ENCODE measurements around the gene ARHGAP8.

ARHGAP8 gene

DNA sequence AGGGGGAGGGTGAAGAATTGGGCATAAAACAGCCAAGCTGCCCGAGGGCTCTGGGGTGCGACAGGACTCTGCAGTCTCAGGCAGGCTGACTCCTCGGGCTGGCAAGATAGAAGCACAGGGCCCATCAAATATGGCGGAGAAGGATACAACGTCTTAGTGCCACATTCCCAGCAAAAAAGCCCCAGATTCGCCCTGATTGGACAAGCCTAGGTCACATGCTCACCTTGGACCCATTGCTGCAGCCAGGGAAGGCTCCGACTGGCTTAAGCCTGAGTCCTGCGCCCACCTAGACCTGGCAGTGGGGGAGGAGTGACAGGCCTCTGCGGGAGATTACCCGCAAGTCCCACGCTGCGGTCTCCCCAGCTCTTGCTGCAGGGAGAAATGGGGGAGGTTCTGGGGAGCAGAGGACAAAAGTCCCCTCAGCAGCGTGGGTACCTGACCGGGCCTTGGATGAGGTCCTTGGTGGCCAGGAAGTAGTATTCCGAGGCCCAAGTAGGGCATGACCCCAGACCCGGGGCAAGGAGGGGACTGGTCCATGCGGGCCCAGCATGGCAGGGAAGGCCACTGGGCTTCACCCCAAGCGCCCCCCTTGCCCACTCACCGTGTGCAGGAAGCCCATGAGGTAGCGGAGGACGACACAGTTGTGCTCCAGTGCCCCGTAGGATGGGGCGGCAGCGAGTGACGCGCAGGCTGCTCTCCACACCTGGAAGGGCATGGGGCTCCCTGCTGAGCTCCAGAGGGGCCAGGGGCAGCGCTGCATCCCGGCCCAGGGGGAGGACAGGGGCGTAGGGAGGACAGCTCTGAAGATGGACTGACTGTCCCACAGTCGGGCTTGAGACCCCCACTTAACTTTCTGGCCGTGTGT, 113.0 kb downstream of the ARHGAP8 start:
- no peak for DNase-seq

DNA sequence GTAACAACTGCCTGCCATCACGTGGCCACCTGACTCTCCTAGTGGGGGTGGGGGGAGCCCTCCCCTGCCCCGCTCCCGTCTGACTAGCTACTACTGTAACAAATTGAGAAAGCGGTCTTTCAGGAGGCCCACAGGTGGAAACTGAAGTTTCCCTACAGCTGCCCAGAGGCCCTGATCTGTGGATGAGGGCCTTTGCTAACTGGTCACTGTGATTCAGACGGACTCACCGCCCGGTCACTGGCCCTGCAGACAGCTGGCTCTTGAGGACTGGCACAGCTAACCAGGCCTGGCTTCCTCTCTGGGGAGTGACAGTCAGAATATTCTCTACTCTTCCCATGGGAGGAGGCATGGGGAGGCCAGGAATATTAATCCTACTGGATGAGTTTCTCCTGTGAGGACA, 116.8 kb downstream of the ARHGAP8 start:
- no peak for DNase-seq

DNA sequence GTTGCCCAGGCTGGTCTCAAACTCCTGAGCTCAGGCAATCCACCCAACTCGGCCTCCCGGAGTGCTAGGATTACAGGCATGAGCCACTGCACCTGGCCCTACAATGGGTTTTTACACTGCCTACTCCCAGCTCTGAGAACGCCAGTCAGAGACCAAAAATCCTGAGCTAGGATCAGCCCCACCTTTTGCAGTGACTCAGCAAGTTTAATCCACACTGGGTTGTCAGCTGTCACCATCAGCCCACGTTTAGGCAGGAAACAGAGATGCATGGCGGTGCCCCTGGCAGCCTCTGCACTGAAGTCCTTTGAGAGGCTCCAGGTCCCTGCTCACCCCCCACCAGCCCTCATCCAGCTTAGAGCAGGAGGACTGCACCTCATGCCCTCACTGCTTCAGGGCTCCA, 117.6 kb downstream of the ARHGAP8 start:
- DNase-seq, result no peak

DNA sequence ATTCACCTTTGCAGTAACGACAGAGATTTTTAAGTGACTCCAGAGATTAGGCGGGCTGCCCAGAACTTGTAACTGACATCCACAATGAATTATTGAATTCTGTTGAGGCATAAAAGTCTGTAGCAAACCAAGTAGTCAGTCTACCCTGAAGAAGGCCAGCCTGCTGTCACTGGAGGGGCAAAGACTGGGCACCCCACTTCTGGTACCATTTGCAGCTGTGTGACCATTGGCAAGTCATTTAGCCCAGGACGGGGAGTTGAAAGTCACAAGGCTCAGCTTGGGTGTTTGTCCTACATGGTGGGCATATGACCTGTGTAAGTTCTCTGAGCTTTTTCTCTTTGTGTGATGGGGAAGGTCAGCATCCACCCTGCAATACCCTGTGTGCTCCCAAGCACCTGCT, 119.4 kb downstream of the ARHGAP8 start:
- DNase-seq, result no peak

DNA sequence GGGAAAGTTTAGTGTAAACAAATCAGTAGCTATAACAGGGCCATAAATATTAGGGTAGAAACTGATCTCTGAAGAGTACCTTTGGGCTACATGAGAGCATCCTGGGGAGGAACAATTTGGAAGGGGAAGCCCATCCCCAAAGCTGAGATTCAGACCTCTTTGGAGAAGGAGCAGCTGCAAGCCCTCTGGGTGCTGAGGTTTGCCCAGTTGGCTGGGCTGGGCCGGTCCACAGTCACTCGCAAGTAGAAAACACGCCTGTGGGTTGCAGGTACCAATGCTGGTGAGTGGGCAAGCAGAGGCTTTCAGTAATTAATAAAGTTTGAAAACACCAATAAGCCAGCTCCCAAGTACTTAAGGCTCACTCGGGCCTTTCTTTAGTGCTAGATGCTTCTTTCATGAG, 124.5 kb downstream of the ARHGAP8 start:
- no peak for DNase-seq

DNA sequence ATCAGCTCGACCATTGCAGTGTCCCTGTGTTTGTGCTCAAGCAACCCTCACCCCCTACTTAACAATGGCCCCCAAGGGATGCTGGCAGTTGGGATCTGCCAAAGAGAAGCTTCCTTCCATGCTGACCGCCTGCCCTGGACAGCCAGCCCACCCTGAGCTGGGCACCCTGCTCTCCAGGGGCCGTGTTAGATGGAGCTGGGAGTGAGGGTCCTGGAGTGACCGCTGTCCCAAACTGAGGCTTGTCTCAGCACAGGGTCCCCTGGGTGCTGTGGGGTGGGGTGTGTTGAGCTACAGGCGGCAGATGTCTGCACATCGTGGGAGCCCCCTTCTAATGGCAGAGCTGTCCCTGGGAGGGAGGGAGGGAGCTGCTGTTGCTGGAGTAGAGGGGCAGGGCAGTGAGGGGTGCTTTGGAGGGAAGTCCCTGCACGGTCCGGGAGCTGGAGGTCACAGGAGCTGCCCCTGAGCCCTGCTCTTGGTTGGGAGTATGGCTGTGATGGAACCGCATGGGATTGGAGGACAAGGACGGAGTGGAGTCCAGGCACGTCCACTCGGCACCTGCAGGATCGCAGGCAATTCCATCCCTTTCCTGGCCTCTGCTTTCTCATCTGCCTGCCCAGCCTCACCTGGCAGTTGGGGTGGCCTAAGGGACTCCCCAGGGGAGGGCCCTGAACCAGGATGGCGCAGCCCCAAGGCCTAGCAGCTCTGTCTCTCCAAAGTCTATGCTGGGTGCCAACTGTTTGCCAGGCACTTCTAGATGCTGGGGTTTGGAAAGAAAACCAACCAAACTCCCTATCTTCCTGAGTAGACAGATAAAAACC, 126.3 kb downstream of the ARHGAP8 start:
- no peak for DNase-seq

DNA sequence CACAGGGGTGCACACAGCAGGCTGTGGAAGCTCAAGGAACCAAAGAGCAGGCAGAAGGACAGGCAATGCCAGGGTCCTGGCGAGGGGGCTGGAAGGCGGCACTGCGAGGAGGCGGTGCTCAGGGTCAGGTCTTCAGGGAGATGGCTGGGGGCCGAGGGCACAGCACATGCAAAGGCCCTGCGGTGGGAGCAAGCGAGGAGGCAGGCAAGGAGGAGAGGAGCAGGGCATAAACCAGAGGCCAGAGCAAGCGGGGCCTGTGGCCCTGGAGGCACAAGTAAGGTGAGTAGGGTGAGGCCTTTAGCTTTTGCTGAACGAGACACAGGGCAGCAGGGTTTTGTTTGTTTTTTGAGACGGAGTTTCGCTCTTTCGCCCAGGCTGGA, 126.9 kb downstream of the ARHGAP8 start:
- no peak for DNase-seq

DNA sequence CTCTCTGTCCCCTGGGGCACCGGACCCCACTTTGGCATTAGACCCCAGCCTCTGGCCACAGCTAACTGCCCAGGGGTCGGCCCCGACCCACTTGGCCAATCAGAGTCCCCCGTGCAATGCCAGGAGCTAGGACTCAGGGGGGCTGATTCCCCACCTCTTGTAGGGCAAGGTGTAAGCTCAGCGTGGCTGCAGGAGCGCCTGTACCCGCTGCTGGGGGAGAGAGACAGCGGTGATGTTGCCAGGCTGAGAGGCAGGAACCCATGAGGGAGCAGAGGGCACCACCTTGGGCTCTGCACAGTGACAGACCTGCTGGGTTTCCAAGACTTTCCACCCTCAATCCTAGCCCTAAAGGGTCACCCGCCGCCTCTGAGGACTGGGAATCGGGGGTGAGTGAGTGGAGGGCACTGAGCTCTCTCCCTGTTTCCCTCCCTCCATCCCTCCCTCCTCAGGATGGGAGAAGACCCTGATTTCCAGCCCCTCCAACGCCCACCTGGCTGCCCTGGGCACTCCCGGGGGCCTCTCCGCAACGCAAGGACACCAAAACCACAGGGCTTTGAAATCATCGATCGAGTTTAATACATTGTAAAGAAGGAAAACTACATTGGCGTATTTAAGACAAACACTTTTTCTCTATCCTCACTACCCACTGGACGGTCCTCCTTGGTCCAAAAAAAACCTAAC, 128.4 kb downstream of the ARHGAP8 start:
- DNase-seq, result no peak

DNA sequence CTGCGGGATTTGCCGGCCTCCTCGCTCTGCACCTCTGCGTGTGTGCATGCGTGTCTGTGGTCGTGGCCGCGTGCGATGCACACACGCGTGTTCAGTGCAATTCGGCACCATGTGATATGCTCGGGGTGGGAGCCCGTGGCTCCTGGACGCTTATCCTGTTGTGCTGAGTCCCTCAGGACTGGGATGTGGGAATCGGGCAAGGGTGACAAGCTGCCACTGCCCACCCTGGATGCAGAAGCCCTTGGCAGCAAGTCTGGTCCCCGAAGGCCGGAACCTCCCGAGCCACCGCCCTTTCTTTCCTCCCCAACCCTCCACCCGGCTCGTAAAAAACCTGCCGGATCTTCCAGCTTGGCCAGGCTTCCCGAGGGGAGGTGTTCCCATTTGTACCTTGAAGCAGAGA, 129.2 kb downstream of the ARHGAP8 start:
- DNase-seq, result no peak

DNA sequence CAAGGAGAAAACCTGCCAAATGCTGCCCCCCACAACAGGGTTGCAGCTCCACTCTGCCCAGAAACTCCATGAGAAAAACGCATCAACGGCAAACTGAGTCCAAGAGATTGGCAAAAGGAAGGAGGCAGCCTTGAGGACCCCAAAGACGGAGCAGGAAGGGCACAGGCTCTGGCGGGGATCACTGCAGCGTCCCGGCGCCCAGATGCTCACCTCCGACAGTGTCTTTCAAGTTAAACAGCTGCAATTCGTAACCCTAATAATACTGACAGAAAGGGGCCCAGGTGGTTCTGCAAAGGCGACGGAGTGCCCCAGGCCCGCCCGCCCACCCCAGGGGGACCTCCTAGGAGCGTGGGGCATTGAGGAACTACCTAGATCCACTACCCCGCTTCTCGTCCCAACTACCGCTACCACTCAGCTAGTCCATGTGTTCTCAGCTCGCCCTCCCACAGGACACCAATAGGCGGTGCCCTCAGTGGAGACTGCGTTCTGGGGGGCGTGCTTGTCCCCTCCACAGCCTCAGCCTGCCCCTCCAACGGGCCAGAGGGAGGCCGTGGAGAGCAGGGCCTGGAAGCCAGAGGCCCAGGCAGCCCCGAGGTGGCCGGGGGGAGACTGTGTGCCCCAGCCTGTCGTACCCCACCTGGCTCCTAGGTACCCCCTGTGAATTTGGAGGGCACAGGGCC, 130.0 kb downstream of the ARHGAP8 start:
- DNase-seq, result no peak

DNA sequence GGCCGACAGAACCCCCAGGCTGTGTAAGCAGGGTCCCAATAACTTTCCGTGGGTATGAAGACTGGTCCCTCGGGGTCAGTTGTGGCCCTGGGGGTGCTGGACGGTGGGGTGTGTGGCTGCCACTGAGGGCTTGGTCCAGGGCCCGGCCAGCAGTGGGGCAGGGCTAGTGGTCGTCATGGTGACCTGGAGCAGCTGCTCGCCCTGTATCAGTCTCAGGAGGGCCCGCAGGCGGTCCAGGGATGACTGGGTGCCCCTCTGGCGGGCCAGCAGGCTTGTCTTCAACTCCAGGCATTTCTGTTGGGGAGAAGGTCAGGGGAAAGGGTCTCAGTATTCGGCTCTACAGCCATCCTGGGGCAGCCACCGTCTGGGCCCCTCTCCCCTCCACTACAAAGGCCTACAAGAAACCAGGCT, 130.6 kb downstream of the ARHGAP8 start:
- no peak for DNase-seq

DNA sequence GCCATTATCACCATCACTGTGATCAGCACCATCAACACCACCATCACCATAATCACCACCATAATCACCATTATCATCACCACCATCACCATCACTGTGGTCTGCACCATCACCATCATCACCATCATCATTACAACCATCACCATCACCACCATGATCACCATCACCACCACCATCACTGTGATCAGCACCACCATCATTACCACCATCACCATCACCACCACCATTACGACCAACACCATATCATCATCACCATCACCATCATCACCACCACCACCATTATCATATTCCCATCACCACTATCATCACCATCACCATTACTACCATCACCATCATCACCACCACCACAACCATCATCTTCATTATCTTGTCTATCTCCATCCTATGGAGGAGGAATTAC, 132.2 kb downstream of the ARHGAP8 start:
- no peak for DNase-seq

DNA sequence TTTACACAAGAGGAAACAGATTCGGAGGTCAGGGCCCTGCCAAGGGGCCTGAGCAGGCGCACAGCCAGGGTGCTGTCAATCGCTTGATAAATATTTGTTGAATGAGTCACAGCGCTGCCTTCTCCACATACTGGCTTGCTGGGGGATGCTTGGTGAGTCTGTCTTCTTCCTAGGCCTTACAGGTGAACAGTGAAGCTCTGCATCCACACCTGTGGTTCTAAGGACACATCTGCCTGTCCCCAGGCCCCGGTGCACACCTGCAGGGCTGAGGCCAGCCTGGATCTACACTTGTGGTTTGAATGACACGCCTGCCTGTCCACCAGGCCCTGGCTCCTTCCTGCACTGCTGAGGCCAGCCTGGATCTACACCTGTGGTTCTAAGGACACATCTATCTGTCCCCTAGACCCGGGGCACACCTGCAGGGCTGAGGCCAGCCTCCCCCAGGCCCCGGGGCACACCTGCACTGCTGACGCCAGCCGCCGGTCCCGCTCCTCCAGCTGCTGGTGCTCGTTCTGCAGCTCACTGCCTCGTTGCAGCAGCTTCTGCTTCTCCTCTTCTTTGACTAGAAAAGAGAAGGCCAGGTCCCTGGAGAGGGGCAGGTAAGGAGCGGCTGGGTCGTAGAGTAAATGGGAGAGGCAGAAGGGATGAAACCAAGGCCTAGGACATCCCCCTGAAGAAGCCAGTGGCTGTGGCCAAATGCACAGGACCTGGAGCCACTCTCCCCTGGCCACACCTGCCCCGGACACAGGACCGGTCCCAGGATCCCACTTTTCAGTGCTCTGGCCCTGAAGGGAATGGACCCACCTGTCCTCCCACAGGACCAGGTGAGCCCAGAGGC, 132.8 kb downstream of the ARHGAP8 start:
- DNase-seq, result no peak

DNA sequence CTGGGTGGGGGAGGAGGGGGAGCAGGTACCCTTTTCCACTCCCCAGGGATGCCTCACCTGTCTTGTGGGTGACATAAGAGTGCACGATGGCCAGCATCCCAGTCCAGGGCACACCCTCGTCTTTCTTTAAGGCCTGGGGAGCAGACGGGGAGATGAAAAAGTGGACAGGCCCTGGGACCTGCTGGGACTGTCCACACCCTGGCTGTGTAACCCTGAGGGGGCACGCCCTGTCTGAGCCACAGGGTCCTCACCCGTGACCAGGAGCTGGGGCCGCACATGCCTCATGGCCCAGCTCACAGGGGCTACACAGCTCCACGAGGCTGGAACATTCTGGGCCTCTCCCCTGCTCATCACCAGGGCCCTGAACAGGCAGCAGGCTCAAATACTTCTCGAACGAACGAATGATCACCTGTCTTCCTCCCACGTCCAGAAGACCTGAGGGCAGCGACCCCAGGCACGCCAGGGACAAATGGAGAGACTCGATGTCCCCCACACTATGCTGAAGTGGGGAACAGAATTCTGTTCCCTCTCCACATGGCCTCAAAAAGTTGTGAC, 133.5 kb downstream of the ARHGAP8 start:
- no peak for DNase-seq

DNA sequence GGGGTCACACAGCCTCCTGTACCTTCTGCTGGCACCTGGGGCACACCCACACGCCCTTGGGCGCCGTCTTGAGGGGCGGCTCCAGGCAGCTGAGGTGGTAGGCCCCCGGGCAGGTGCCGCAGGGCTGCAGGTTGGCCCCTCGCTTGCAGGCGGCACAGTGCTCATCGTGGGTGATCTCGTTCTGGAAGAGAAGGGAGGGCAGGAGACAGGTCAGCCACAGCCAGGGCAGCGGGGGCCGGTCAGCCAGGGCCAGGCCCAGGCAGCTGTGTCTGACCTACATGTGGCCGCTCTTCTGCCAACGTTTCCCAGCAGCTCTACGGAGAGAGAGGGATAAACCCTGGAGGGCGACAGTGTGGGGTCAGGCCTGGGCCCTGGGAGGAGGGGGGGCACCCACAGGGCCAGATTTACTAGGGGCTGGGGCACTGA, 135.6 kb downstream of the ARHGAP8 start:
- no peak for DNase-seq

DNA sequence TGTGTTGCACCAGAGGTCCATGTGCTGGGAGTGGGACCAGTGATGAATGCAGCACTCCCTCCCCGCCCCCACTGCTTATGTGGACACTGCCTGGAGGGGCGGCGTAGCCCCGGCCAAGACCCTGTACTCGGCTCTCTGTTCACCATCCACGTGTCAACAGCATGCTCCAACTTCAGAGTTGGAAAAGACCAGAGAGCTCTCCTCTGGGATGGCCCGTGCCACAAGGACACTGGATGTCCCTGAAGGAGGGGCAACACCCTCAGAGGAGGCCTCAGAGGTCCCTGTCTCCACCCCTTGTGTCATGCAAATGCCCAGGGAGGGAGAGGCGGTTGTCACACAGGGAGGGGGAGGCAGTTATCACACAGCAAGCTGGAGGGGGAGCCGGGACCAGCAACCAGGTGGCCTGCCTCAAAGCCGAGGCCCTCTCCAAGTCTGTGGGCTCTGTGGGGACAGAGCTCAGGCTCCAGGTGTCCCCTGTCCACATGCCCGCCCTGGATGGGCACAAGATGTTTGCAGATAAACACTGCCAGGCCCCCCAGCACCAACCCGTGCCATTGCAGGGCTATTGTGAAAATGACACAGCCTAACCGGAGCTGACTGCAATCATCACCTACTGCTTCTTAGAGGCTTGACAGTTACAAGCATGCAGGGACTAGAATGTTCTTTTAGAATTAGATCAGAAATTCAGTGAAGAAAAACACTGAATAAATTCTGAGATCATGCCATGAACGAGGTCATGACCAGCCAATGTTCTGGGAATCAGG, 136.3 kb downstream of the ARHGAP8 start:
- no peak for DNase-seq

DNA sequence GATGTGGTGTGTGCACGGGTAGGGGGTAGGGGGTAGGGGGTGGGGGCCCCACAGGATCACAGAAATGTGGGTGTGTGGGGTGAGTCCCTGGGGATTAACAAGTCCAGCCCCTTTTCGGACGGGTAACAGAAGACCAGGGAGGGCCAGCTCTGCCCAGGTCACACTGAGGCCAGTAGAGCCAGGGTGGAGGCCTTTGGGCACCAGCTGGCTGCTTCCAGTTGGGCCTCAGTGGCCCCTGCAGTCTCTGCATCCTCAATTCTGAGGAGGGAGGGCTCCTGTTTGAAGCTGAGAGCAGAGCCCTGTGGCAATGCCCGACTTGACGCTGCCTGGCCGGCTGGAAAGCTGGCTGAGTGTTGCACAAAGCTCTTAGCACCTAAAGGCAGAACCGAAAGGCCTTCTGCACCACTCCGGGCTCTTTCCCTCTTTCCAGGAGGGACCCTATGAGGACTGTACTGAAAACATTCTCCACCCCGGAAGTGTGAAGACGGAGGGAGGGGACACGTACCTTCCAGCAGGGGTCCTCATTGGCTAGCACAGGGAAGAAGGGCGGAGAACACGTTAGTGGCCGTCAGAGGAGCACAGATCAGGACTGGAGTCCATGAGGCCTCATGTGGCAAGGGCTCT, 137.0 kb downstream of the ARHGAP8 start:
- DNase-seq, result no peak

DNA sequence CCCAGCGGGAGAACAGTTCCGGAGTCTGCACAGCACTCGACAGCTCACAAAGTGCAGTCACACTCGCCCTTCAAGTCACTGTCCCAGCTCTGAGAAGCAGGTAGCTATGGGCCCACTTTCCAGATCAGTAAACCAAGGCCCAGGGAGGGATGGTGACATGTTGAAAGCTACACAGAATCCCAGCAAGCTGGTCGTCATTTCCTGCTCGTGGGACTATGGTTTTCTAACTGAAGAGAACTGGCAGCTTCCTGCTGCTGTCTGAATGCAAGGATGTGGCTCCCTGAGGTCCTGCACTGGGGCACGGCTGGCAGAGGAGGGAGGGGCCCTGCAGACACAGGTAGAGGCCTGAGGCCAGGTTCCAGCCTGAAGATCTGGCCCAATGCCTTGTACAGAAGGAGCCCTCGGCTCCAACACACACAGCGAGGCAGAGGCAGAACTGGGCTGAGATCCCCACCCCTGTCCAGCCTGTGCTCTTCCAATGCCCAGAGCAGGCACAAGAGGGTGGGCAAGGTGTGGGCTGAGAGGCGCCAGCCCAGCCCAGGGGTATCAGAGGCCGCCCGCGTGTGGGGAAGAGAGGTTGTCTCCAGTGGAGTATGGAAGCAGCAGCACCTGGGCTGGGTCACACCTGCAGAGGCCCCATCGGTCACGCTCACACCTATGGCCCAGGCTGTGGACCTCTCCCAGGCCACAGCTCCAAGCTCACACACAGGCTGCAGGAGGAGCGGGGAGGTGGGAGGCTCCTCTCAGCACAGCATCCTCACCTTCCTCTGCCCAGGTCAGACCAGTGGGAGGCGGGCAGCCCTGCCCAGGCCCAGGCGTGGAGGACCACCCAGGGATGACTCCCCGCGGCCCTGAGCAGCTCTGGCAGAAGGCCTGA, 138.3 kb downstream of the ARHGAP8 start:
- DNase-seq, result no peak

DNA sequence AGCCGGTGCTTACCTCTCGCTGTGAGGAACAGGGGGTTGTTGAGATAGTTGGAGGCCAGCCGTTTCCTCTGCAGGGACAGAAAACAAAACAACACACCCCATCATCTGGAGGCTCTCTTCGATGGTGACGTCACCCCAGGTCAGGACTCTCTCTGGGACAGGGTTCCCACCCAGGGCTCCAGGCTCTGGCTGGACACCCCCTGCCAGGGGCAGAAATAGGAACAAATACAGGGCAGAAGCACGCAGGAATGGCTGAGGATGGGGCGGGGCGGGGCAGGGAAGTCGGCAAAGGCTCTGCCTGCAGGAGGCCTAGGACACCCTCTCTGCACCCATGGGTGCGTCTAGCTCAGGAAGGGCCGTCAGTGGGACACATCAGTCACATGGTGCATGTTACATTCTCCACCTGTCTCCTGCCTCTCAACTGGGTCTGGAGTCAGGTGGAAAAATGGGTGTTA, 138.9 kb downstream of the ARHGAP8 start:
- DNase-seq, result no peak

Data from NCI-H1048 (cell line).